PC-9 (cell line): Measurements from ENCODE around the gene MICOS13.

Experiments used
- EZH2 ChIP-seq: fragments of 200-600 bp; sonication (generic); IDR thresholded peaks from 2 replicates; pipeline ENCODE4 v1.8.0; 2017; ENCODE audit warnings: antibody characterized with exemption, low read depth
- TF ChIP-seq, protein P1 (sequence below): fragments of 200-600 bp; sonication (generic); conservative IDR thresholded peaks from 2 replicates; pipeline ENCODE4 v1.6.1; 2017; ENCODE audit warnings: mixed run types, antibody characterized with exemption, mild to moderate bottlenecking, moderate library complexity

DNA sequence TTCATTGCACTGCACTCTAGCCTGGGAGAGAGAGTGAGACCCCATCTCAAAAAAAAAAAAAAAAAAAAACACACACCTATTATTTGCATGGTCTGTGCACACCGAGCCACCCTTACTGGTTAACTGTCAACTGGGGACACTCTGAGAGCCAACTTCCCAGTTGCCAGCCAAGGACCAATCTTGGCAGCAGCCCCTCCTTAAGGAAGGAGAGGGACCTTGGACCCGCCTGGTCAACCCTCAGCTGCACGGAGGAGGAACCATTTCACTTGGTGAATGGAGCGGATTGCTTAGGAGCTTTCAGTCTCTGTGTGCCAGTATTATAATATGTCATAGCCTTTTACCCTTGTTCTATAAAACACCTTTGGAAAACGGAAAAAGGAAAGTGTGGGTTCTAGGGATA, 24.9 kb downstream of the MICOS13 start:
- TF ChIP-seq, protein P1, sequence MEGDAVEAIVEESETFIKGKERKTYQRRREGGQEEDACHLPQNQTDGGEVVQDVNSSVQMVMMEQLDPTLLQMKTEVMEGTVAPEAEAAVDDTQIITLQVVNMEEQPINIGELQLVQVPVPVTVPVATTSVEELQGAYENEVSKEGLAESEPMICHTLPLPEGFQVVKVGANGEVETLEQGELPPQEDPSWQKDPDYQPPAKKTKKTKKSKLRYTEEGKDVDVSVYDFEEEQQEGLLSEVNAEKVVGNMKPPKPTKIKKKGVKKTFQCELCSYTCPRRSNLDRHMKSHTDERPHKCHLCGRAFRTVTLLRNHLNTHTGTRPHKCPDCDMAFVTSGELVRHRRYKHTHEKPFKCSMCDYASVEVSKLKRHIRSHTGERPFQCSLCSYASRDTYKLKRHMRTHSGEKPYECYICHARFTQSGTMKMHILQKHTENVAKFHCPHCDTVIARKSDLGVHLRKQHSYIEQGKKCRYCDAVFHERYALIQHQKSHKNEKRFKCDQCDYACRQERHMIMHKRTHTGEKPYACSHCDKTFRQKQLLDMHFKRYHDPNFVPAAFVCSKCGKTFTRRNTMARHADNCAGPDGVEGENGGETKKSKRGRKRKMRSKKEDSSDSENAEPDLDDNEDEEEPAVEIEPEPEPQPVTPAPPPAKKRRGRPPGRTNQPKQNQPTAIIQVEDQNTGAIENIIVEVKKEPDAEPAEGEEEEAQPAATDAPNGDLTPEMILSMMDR: no peak
- no peak for TF ChIP-seq EZH2
